Astrocyte of the cerebellum (primary cell): ENCODE measurements around the gene GRHL1.
A peak's percentile ranks its signal among the peaks of the same experiment; 100 is the strongest.

Experiments
- DNase-seq: peaks from one replicate; pipeline ENCODE4 v3.0.0-alpha.2; 2011; ENCODE audit warnings: low read depth
- H3K4me3 ChIP-seq: 2 replicates; pipeline ENCODE4 v1.5.1; 2011; ENCODE audit warnings: mild to moderate bottlenecking, low read depth, low read length, moderate library complexity
- CTCF ChIP-seq: IDR thresholded peaks from 2 replicates; pipeline ENCODE4 v1.5.1; 2012; ENCODE audit warnings: low read length, low read depth, moderate library complexity, mild to moderate bottlenecking; ENCODE audit errors: missing control alignments
- in situ Hi-C: cut with HindIII; loops from 2 replicates; pipeline ENCODE4 v1.10.0; 2017; ENCODE audit warnings: low sequenced_read_pairs

The GRHL1 gene

GRCh38 chr2:9941196-9941995, 10.1 kb upstream of the GRHL1 start:
- DNase-seq: peak; percentile 49
- TF ChIP-seq CTCF: no peak
- no peak overlapping the region for H3K4me3 ChIP-seq
- in situ Hi-C loops: no loop called here

GRCh38 chr2:9941996-9942390, 9.5 kb upstream of the GRHL1 start:
- no peak for TF ChIP-seq CTCF
- no peak for DNase-seq
- H3K4me3 ChIP-seq: no peak overlapping the region
- in situ Hi-C loops: no loop called here

- no peak overlapping the region for H3K4me3 ChIP-seq
- no peak for DNase-seq
- TF ChIP-seq CTCF: no peak
- in situ Hi-C loops: no loop called here
Observed at GRCh38 chr2:9944330-9944758, 7.1 kb upstream of the GRHL1 start.

- in situ Hi-C loops: no loop called here
- DNase-seq: no peak
- no peak overlapping the region for H3K4me3 ChIP-seq
- TF ChIP-seq CTCF: no peak
Observed at GRCh38 chr2:9945596-9945995, 5.9 kb upstream of the GRHL1 start.

GRCh38 chr2:9946076-9946475, 5.4 kb upstream of the GRHL1 start:
- TF ChIP-seq CTCF: no peak
- DNase-seq: no peak
- H3K4me3 ChIP-seq: no peak overlapping the region
- in situ Hi-C loops: no loop called here

- DNase-seq: no peak
- no peak for TF ChIP-seq CTCF
- H3K4me3 ChIP-seq: no peak overlapping the region
- in situ Hi-C loops: no loop called here
Observed at GRCh38 chr2:9946818-9947217, 4.7 kb upstream of the GRHL1 start.
